NT2/D1 (cell line): ENCODE measurements around the gene ZDHHC1.

Experiments used
- SUZ12 ChIP-seq: IDR thresholded peaks from 2 replicates; pipeline ENCODE4 v1.6.1; 2011; ENCODE audit not compliant: insufficient read length, insufficient read depth; ENCODE audit errors: extremely low read depth
- YY1 ChIP-seq: IDR thresholded peaks from 2 replicates; pipeline ENCODE4 v1.6.1; 2011; ENCODE audit not compliant: insufficient read length, insufficient read depth
- ZNF274 ChIP-seq: IDR thresholded peaks from 2 replicates; pipeline ENCODE4 v1.6.1; 2011; ENCODE audit warnings: mild to moderate bottlenecking, low read depth, low read length

DNA sequence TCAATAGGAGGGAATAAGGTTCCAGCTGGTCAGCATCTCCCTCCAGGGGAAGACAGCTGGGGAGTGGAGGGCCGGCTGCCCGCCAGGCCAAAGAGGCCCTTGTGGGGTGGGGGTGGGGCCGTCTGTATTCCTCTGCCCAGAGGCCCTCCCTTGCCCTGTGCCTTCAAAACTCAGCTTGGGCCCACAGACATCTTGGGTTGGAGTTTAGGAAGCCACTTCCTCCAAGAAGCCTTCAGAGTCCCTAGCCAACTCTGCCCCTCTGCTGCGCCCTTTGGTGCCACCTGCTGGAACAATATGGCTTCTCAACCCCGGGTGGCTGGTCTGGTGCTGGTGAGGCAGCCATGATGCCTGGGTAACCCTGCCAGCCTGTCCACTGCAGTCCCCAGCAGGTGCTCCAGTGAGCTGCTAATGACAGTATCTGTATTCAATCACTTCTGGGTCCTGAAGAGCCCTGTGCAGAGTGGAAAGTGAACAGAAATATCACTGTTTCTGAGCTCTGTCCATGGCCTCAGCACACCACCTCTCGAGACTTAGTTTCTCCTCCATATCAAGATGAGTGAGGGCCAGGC, 31.3 kb upstream of the ZDHHC1 start:
- TF ChIP-seq YY1: no peak
- TF ChIP-seq ZNF274: no peak
- TF ChIP-seq SUZ12: no peak
